Hematopoietic multipotent progenitor cell (in vitro differentiated cells): ENCODE data around the gene ATP11C. TPM values are rescaled to one million over a fixed set of nuclear protein-coding genes. Genes with fewer than 3 reads are reported as not detected.

Experiments used
- DNase-seq, 3 donors: peaks; one replicate each; pipeline ENCODE4 v3.0.0-alpha.2; 2011 to 2015; ENCODE audit warnings: low read depth in 2 of 3, low spot score in 2 of 3
- total RNA-seq: library from RNA; depleted of rRNA; stranded (reverse); fragments of >200 nt; gene quantifications from one replicate; pipeline ENCODE4 v1.2.3, GENCODE V29; 2012

Gene ATP11C
- total RNA-seq, 1 donor: 18.0 TPM

DNA sequence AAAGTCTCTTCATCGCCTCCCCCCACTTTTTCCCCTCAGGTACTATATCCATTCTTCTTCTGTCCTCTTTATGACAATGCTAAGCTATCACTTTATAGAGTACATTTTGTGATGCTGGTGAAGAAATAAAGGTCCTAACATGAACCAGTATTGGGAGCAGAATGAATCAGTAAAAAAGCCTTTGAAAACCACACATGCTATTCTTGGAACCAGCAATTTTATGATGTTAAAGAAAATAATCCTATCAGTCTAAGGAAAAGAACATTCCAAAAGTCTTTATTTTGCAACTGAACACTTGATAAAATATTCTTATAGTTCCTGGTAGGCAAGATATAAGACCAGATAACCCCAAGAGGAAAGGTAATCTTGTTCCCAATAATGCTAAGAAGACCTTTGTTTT lies 117.1 kb downstream of the ATP11C start:
- no peak for DNase-seq

DNA sequence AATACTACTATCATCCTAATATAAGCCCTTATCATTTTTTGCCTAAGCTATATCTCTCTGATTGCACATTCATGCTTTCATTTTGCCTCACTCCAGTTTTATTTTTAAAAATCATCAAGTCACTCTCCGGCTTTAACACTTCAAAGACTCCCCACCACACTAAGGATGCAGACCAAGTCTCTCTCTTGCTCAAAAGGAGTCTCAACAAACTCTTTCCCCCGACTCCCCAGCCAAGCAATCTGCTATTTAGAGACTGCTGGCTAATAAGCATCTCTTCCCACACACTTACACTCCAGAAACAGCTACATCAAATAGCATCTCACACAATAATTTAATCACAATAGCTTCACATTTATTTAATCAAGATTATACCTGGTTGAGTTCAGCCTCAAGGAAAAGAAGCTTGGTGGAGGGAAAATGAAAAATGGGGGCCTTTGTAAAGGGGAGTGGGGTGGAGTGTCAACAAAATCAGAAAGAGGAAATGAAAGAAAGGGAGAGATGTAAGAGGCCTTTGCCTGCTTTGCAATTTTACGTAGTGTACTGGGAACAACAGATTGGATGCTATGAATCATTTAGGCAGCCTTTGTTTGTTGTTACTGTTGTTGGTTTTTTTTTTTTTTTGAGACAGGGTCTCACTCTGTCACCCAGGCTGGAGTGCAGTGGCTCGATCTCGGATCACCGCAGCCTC lies 120.8 kb downstream of the ATP11C start:
- no peak for DNase-seq

DNA sequence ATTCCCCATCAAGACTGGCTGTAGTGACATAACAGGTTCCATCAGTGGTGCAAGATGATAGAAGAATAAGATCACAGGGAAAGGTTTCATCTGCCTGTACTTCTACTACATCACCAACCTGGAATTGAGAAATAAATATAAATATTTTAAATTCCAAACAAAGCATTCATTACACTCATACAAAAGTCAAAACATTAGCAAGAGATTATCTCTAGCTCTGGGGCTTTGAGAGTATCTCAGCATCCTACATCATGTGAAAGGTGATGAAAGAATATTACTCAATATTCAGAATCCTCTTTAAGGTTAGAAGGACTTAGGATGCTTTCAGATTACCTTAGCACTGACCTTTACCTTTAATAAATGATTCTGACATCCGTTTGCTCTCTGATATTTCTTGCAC lies 128.4 kb downstream of the ATP11C start:
- no peak for DNase-seq

DNA sequence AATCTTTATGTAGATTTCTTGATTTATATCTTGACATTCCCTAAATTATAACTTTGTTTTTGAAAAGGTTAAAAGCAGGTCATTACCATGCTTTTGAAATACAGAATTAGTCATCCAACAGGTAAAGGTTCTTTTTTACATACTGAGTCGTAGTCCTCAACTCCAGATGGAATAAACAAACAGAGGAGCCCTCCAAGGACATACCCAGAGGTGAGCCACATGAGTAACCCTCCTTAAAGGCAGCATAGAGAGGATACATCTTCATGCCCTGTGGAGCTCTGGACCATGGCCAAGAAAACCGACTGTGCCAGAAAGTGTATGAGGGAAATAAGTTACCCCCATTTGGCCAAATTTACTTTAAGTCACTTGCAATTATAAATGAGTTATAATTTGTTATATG lies 129.6 kb downstream of the ATP11C start:
- DNase-seq: no peak

- no peak for DNase-seq
These were observed 130.8 kb downstream of the ATP11C start for GRCh38 chrX:139802048-139802447.

DNA sequence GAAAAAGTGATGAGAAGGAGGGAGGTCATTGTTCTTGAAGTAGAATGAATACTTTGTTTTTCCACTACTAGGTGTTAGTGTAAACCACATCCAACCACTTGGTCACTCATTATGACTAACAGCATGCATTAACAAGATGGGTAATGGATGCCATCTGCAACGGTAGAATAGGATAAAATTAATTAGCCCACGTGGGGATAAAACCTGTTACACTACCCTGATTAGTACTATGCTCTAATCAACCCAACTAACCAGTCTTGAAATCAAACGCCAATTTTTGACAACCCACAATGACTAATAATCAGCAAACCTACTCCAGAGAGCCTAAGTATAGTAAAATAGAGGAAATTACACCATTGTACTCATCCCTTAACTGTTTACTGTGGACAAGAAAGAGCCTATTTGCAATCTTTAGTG lies 131.4 kb downstream of the ATP11C start:
- no peak for DNase-seq

- DNase-seq: no peak
These were observed 134.2 kb downstream of the ATP11C start for GRCh38 chrX:139798701-139799100.

GRCh38 chrX:139795196-139795595 lies 137.7 kb downstream of the ATP11C start:
- DNase-seq: no peak

DNA sequence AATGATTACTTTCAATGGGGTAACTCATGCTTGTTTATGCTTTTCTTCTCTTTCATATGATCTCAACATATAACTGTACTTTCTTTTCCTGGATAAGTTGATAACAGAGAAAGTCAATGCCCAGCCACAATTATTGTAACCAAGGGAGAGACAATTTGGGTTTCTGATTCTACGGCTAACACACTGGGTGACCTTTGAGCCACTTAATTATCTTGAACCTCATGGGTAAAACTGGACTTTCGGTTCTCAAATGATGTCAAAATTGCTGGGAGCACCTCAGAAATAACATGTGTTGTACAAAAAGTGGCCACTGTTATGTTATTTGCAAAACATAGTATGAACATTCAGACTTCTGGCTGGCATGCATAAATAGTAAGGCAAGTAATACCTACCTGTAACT lies 145.3 kb downstream of the ATP11C start:
- DNase-seq: no peak

DNA sequence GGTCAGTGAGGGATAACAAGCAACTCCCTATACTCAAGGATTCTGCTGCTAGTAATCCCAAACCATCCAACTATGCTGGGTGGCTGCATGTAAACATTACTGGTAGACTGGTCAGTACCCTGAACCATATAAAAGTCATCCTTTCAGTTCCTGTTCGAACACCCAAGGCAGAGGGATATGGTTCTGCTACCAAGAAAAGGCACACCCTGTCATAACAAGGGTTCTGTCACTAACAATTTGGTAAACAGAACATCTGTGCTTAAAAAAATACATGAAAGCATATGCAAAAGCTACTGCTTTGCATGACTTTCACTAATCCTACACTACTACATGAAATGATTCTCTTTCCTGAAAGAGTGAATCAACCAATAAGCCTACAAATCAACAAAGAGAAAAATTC lies 148.0 kb downstream of the ATP11C start:
- no peak for DNase-seq

GRCh38 chrX:139783959-139784358 lies 148.9 kb downstream of the ATP11C start:
- DNase-seq: no peak

DNA sequence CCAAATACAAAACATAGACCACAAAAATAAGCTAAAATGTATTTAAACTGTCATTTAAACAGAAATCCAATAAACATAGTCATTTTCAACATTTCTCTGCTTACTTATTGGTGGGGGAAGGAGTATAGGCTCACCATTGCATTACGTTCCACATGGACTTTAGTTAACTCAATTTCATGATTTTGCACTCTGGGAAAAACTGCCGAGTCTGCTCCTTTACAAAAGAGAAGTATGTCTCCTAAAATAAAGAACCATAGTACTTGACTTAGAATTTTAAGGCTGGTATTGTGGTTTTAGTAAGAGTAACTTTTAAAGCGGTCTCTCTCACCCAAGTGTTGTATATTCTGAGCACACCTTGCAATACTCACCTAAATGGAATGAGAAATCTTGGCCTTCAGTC lies 149.8 kb downstream of the ATP11C start:
- DNase-seq: no peak

DNA sequence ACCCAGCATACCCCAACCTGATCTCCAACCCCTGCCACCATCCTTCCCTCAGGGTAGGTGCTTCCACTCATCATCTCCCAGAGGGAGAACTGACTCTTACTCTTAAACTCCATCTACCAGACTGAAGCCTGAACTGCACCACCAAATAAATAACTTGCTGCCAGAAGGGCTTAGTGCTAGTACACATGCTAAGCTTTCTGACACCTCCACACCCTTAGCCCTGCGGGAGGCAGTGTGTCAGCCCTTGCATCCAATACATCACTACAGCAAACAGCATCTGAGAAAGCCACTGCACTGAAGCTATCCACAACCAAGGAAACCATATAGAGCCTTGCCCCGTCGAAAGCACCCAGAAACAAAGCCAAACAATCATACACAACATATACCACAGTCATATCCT lies 156.3 kb downstream of the ATP11C start:
- DNase-seq: no peak

GRCh38 chrX:139770366-139770765 lies 162.5 kb downstream of the ATP11C start:
- DNase-seq: no peak

DNA sequence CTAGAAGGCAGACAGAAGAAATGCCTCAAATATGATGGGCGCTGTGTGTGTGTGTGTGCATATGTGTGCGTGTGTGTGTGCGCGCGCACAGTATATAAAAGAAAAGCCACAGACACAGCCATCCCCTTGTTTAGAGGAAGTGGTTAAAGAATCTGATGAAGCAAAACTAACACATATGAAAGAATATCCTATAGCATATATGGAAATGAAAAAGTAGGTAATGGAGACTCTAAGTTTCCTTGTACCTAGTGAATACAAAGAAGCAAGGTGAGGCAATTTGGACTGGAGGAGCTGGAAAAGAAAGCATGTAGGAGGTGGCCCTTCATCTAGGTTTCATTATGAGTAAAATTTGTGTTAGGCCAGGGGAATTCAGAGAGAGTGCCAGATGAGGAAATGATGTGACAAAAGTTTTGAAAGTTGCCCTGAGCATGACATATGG lies 166.3 kb downstream of the ATP11C start:
- peak in 2 of 3 donors; percentile 23 to 70 for DNase-seq

GRCh38 chrX:139762400-139763183 lies 170.3 kb downstream of the ATP11C start:
- no peak for DNase-seq

DNA sequence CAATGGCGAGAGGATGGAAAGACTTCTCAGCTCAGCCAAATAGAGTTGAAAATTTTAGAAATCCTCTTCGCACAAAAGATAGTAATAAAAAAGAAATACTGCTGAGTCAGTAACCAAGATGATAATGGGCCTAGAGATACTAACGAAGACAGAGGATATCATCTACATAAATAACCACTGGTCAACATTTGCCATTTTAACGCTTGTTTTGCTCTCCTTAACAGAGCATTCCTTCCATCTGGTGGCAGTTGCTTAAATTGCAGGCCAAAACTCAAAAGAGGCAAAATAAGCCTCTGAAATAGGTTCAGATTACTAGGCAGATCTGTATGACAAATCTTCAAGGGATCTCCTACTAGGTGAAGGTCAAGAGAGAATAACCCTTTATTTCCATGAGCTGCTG lies 173.2 kb downstream of the ATP11C start:
- peak in 2 of 3 donors; percentile 3 to 4 for DNase-seq

DNA sequence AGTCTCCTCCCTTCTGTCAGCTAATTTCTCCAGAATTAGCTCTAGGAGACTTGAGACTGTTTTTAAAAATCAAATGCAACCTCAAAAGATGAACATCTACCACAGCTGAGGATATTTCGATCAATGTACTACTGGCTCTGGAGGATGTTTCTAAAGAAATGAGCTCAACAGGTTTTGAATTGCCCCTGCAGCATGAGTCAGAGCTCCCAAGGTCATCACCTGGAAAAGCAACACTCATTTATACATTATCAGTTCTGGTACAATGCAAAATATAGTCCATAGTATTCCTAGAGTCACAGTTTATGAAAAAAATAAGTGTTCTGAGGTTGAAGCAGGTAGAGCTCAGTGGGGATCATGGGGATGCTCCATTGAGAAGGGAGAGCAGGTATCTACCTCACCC lies 174.0 kb downstream of the ATP11C start:
- DNase-seq: no peak

DNA sequence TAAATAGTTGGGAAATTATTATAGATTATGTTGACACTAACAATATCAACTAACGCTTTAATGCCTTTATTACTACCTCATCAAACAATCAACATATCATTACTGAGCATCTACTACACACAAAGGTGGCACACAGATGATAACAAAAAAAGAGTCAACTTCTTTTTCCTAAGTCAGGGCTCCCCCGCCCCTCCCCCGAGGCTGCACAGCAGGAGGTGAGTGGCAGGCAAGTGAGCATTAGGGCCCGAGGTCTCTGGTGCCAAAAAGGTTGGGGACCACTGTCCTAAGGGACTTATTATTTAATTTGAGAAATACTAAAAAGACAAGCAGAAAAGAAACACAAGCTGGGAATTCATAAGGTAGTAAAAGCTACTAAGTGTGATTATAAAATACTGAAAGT lies 174.6 kb downstream of the ATP11C start:
- no peak for DNase-seq

- DNase-seq: no peak
These were observed 181.8 kb downstream of the ATP11C start for GRCh38 chrX:139751053-139751452.

GRCh38 chrX:139750390-139750789 lies 182.5 kb downstream of the ATP11C start:
- no peak for DNase-seq

DNA sequence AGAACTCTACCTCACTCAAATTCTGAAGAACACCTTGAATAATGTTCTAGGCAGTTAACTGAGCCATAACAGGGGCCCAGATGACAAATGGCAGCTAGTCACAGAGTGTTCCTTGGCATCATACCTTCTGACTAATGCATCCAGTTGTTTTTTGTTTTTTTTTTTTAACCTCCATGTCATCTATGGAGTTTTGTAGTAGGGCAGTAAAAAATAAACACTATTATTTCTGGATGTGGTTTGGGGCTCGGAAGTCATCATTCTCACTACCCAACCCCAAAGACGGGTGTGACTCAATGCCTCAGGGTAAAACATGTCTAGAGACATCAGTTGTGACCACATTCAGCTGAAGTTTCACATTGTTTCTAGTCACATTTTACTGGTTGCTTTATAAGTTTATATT lies 193.7 kb downstream of the ATP11C start:
- no peak for DNase-seq
